Stomach (tissue), 19 donors: ENCODE measurements around the gene SCAMP4. TPM values are rescaled to one million over a fixed set of nuclear protein-coding genes. Genes with fewer than 3 reads are reported as not detected.
A peak's percentile ranks its signal among the peaks of the same experiment; 100 is the strongest.

Experiments used
- DNase-seq, 2 donors: peaks; one replicate each; pipeline versions ENCODE4 v3.0.0 to v3.0.0-alpha.2; 2013 to 2019
- H3K27ac ChIP-seq, 5 donors: fragments of 200-600 bp in 4 of 5; sonication (generic) in 4 of 5; one replicate each; pipeline ENCODE4 v1.5.1; 2013 to 2019; ENCODE audit warnings: mild to moderate bottlenecking in 1 of 5, moderate library complexity in 1 of 5
- H3K27me3 ChIP-seq, 3 donors: fragments of 200-600 bp; sonication (generic); one replicate each; pipeline ENCODE4 v1.5.1; 2017 to 2019; ENCODE audit warnings: mixed run types in 1 of 3
- H3K36me3 ChIP-seq, 4 donors: fragments of 200-600 bp; sonication (generic); 1 replicate in 3 of 4; 2 replicates in 1 of 4; pipeline ENCODE4 v1.5.1; 2016 to 2019
- H3K4me1 ChIP-seq, 4 donors: fragments of 200-600 bp; sonication (generic); one replicate each; pipeline ENCODE4 v1.5.1; 2016 to 2019
- H3K4me3 ChIP-seq, 4 donors: fragments of 200-600 bp; sonication (generic) in 3 of 4; one replicate each; pipeline ENCODE4 v1.5.1; 2016 to 2019; ENCODE audit warnings: mild to moderate bottlenecking in 1 of 4
- H3K9me3 ChIP-seq, 4 donors: fragments of 200-600 bp; sonication (generic); one replicate each; pipeline ENCODE4 v1.5.1; 2016 to 2019
- CTCF ChIP-seq, 7 experiments: fragments of 450-650 bp in 4 of 7; fragments of 200-600 bp in 3 of 7; sonication (generic) in 3 of 7; IDR thresholded peaks; one replicate each; pipeline ENCODE4 v1.5.1; 2016 to 2019; ENCODE audit warnings: antibody characterized with exemption in 7 of 7, control low read depth in 2 of 7, mild to moderate bottlenecking in 1 of 7
- EP300 ChIP-seq: sonication (generic); formaldehyde crosslinking; IDR thresholded peaks from one replicate; pipeline ENCODE4 v1.6.1; 2017; ENCODE audit warnings: antibody characterized with exemption
- POLR2A ChIP-seq, 4 donors: fragments of 450-650 bp; IDR thresholded peaks; one replicate each; pipeline ENCODE4 v1.6.1; 2016; ENCODE audit warnings: antibody characterized with exemption in 4 of 4, control low read depth in 2 of 4, mild to moderate bottlenecking in 1 of 4, moderate library complexity in 1 of 4
- POLR2AphosphoS5 ChIP-seq, 3 donors: sonication (generic); formaldehyde crosslinking; IDR thresholded peaks; one replicate each; pipeline ENCODE4 v1.6.1; 2016; ENCODE audit warnings: antibody characterized with exemption in 3 of 3
- WGBS, 5 donors: extraction: QIAGEN DNeasy Blood & Tissue Kit in 3 of 5; methylation state at CpG; one replicate each; pipeline versions ENCODE4 v1.1.5 to v1.1.7; 2013 to 2018; 5-methylcytosine and 5-hydroxymethylcytosine counted together
- intact Hi-C: fragments of 100-400 bp; cut with DNase I; formaldehyde crosslinking; loops from one replicate; pipeline ENCODE4 v1.15.1; 2023; ENCODE audit warnings: low total_unique reads
- long read RNA-seq, 10 donors: transcript quantifications; one replicate each; lab custom pipeline, GENCODE V29; 2026
- polyA plus RNA-seq, 3 donors: library from polyadenylated mRNA; stranded (reverse); fragments of 200-250 nt; gene quantifications; one replicate each; pipeline ENCODE4 v1.2.3, GENCODE V29; 2013
- total RNA-seq, 5 donors: library from RNA; depleted of rRNA; stranded (reverse); fragments of >200 nt; gene quantifications; one replicate each; pipeline versions ENCODE4 v1.1.0 to v1.2.3, GENCODE V29; 2014 to 2016
- donor health status: healthy with polysubstance abuse.
- donor health status: Bipolar disorder and iron deficiency.
- donor health status: healthy.

SCAMP4 gene
- total RNA-seq (10 to 100 TPM; 10.7 to 77.6 (median 17.9) TPM), polyA plus RNA-seq (10 to 100 TPM in 2 of 3 donors, 1 to 10 TPM in 1; 7.8 to 23.9 (median 19.4) TPM)
- long read RNA-seq, donor 1, transcript SCAMP4-201 (7 exons, 2,684 nt), result major isoform, 7 of 7 reads
- long read RNA-seq, donor 1, partial matches to known transcripts, result 0 of 7 reads
- long read RNA-seq, donor 1, other reads (novel, unspliced or antisense), result 0 of 7 reads
- long read RNA-seq, donor 2, transcript SCAMP4-207 (2 exons, 2,973 nt), result minor isoform, 6 of 17 reads
- long read RNA-seq, donor 2, transcript SCAMP4-201 (7 exons, 2,684 nt), result major isoform, 11 of 17 reads
- long read RNA-seq, donor 2, partial matches to known transcripts, result 0 of 17 reads
- long read RNA-seq, donor 2, other reads (novel, unspliced or antisense), result 0 of 17 reads
- long read RNA-seq, donor 3, transcript SCAMP4-207 (2 exons, 2,973 nt), result major isoform, 5 of 10 reads
- long read RNA-seq, donor 3, partial matches to known transcripts, result 0 of 10 reads
- long read RNA-seq, donor 3, other reads (novel, unspliced or antisense), result 0 of 10 reads
- long read RNA-seq, donor 4, result 0 reads
- long read RNA-seq, donor 5, transcript SCAMP4-207 (2 exons, 2,973 nt), result major isoform, 7 of 18 reads
- long read RNA-seq, donor 5, partial matches to known transcripts, result 8 of 18 reads
- long read RNA-seq, donor 5, other reads (novel, unspliced or antisense), result 0 of 18 reads
- long read RNA-seq, donor 6, transcript SCAMP4-201 (7 exons, 2,684 nt), result major isoform, 17 of 45 reads
- long read RNA-seq, donor 6, transcript SCAMP4-207 (2 exons, 2,973 nt), result minor isoform, 11 of 45 reads
- long read RNA-seq, donor 6, partial matches to known transcripts, result 16 of 45 reads
- long read RNA-seq, donor 6, other reads (novel, unspliced or antisense), result 0 of 45 reads
- long read RNA-seq, donor 7, transcript SCAMP4-201 (7 exons, 2,684 nt), result major isoform, 12 of 17 reads
- long read RNA-seq, donor 7, partial matches to known transcripts, result 0 of 17 reads
- long read RNA-seq, donor 7, other reads (novel, unspliced or antisense), result 0 of 17 reads
- long read RNA-seq, donor 8, transcript SCAMP4-201 (7 exons, 2,684 nt), result major isoform, 10 of 25 reads
- long read RNA-seq, donor 8, transcript SCAMP4-207 (2 exons, 2,973 nt), result minor isoform, 7 of 25 reads
- long read RNA-seq, donor 8, partial matches to known transcripts, result 7 of 25 reads
- long read RNA-seq, donor 8, other reads (novel, unspliced or antisense), result 0 of 25 reads
- long read RNA-seq, donor 9, partial matches to known transcripts, result 0 of 4 reads
- long read RNA-seq, donor 9, other reads (novel, unspliced or antisense), result 0 of 4 reads
- long read RNA-seq, donor 10, partial matches to known transcripts, result 0 of 2 reads
- long read RNA-seq, donor 10, other reads (novel, unspliced or antisense), result 0 of 2 reads

GRCh38 chr19:1905110-1905862 lies at the start of gene SCAMP4, which contains the start of gene ADAT3:
TSS of gene SCAMP4 (plus strand) at chr19:1905399. CDS start at chr19:1915020, 9,621 bp downstream.
TSS of gene ADAT3 (plus strand) at chr19:1905399. CDS start at chr19:1912048, 6,649 bp downstream.
- H3K9me3 ChIP-seq, result no peaks in the 10 kb centered on the region
- DNase-seq, result peak; percentile 99 to 100
- peak within 1 kb of the TSS; percentile 63 to 77 (median 65) for H3K4me3 ChIP-seq
- no peaks in the 10 kb centered on the region for H3K27me3 ChIP-seq
- H3K36me3 ChIP-seq, result peaks cover 0 to 7% (median 0%) of the 10 kb centered on the region in 4 donors
- peaks cover 38 to 61% (median 54%) of the 10 kb centered on the region in 4 donors for H3K4me1 ChIP-seq
- intact Hi-C loops, result no loop called here
- WGBS, 5 donors, result 0 to 1% (median 1%) methylated on average over 39 to 92 of the region's 92 CpGs
- H3K27ac ChIP-seq, result peak within 1 kb of the TSS; percentile 78 to 94 (median 93)
- TF ChIP-seq CTCF (IDR thresholded peaks at IDR 0.05), result no peak
- peak; percentile 77 to 95 (median 84) for TF ChIP-seq POLR2AphosphoS5 (IDR thresholded peaks at IDR 0.05)
- TF ChIP-seq POLR2A (IDR thresholded peaks at IDR 0.05), result peak in 1 of 4 donors; percentile 38

- H3K27me3 ChIP-seq, result peaks cover 0 to 19% (median 0%) of the 10 kb centered on the region in 3 donors
Measured at GRCh38 chr19:1855828-1856255, 49.4 kb upstream of the SCAMP4 start.

GRCh38 chr19:1856345-1856697 lies 48.9 kb upstream of the SCAMP4 start:
- Histone ChIP-seq H3K36me3 (peaks cover 0 to 8% (median 2%) of the 10 kb centered on the region in 4 donors), H3K27me3 (peaks cover 0 to 19% (median 0%) of the 10 kb centered on the region in 3 donors), H3K27ac (peak overlapping the region; percentile 85 to 94 (median 91)), H3K4me1 (peaks cover 92 to 100% (median 98%) of the 10 kb centered on the region in 4 donors), H3K4me3 (peak overlapping the region; percentile 44 to 55 (median 48)), H3K9me3 (no peaks in the 10 kb centered on the region)
- TF ChIP-seq CTCF (IDR thresholded peaks at IDR 0.05) (no peak), POLR2AphosphoS5 (IDR thresholded peaks at IDR 0.05) (no peak), EP300 (no peak), POLR2A (IDR thresholded peaks at IDR 0.05) (no peak)
- intact Hi-C loops, result no loop called here
- 40 to 68% (median 53%) methylated on average over 1 to 6 of the region's 6 CpGs for WGBS, 5 donors
- peak in 1 of 2 donors; percentile 65 for DNase-seq

More at GRCh38 chr19:1855828-1856255, 49.4 kb upstream of the SCAMP4 start:
- 14 to 32% (median 25%) methylated on average over 7 to 13 of the region's 13 CpGs for WGBS, 5 donors
- Histone ChIP-seq H3K27ac (peak overlapping the region; percentile 85 to 94 (median 91)), H3K9me3 (no peaks in the 10 kb centered on the region), H3K4me3 (peak overlapping the region; percentile 44 to 55 (median 48)), H3K36me3 (peaks cover 0 to 8% (median 2%) of the 10 kb centered on the region in 4 donors), H3K4me1 (peaks cover 87 to 98% (median 94%) of the 10 kb centered on the region in 4 donors)
- TF ChIP-seq POLR2A (IDR thresholded peaks at IDR 0.05) (no peak), POLR2AphosphoS5 (IDR thresholded peaks at IDR 0.05) (no peak), EP300 (no peak), CTCF (IDR thresholded peaks at IDR 0.05) (no peak)
- intact Hi-C loops, result no loop called here
- peak in 1 of 2 donors; percentile 59 for DNase-seq
